ENCODE data around the gene WBP11. TPM values are rescaled to one million over a fixed set of nuclear protein-coding genes. Genes with fewer than 3 reads are reported as not detected.

Gene WBP11
- total and polyA plus RNA-seq, 2 of the 13 experiments (the other 11 are each of a cell fraction or from before 2014, with no cell fraction given), result 7.6 to 31.0 TPM

DNA sequence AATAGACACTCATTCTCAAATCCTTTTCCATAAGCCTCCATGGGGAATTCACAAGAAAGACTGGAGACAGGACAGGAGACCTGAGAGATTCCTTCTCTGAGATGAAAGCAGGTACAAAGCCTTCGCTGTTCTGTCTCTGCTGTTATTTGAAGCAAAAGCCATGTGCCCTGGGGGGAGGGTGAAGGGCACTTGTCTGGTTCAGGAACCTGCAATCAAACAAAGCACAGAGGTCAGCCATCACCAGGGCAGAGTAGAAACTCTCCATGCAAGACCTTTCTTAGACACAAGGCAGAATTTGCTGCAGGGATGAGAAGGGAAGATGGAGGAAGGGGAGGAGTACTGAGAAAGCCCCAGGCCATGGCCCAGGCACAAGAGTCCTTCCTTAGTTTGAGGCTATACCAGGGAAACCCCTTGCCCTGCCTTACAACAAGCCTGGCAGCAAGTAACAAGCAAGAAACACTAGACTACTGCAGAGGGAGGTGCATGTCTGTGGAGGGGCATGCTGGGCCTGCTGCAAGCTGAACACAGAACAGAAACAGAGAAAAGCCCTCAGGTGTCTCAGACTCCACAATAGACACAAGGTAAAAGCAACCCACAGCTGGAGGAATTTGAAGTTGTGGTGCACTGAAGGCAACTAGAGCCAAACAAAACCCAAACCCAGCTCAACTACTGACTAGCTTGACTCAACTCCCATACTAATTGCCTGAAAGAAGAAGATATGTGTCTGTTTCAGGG is 47.8 kb upstream of the WBP11 start (continued):
- TF ChIP-seq, protein P1, sequence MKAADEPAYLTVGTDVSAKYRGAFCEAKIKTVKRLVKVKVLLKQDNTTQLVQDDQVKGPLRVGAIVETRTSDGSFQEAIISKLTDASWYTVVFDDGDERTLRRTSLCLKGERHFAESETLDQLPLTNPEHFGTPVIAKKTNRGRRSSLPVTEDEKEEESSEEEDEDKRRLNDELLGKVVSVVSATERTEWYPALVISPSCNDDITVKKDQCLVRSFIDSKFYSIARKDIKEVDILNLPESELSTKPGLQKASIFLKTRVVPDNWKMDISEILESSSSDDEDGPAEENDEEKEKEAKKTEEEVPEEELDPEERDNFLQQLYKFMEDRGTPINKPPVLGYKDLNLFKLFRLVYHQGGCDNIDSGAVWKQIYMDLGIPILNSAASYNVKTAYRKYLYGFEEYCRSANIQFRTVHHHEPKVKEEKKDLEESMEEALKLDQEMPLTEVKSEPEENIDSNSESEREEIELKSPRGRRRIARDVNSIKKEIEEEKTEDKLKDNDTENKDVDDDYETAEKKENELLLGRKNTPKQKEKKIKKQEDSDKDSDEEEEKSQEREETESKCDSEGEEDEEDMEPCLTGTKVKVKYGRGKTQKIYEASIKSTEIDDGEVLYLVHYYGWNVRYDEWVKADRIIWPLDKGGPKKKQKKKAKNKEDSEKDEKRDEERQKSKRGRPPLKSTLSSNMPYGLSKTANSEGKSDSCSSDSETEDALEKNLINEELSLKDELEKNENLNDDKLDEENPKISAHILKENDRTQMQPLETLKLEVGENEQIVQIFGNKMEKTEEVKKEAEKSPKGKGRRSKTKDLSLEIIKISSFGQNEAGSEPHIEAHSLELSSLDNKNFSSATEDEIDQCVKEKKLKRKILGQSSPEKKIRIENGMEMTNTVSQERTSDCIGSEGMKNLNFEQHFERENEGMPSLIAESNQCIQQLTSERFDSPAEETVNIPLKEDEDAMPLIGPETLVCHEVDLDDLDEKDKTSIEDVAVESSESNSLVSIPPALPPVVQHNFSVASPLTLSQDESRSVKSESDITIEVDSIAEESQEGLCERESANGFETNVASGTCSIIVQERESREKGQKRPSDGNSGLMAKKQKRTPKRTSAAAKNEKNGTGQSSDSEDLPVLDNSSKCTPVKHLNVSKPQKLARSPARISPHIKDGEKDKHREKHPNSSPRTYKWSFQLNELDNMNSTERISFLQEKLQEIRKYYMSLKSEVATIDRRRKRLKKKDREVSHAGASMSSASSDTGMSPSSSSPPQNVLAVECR (CRISPR knock-in tag; IDR thresholded peaks at IDR 0.05; ENCODE audit: borderline replicate concordance), result no peak
- TF ChIP-seq, protein P2, sequence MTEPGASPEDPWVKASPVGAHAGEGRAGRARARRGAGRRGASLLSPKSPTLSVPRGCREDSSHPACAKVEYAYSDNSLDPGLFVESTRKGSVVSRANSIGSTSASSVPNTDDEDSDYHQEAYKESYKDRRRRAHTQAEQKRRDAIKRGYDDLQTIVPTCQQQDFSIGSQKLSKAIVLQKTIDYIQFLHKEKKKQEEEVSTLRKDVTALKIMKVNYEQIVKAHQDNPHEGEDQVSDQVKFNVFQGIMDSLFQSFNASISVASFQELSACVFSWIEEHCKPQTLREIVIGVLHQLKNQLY (CRISPR knock-in tag; IDR thresholded peaks at IDR 0.05), result no peak
- TF ChIP-seq, protein P3, sequence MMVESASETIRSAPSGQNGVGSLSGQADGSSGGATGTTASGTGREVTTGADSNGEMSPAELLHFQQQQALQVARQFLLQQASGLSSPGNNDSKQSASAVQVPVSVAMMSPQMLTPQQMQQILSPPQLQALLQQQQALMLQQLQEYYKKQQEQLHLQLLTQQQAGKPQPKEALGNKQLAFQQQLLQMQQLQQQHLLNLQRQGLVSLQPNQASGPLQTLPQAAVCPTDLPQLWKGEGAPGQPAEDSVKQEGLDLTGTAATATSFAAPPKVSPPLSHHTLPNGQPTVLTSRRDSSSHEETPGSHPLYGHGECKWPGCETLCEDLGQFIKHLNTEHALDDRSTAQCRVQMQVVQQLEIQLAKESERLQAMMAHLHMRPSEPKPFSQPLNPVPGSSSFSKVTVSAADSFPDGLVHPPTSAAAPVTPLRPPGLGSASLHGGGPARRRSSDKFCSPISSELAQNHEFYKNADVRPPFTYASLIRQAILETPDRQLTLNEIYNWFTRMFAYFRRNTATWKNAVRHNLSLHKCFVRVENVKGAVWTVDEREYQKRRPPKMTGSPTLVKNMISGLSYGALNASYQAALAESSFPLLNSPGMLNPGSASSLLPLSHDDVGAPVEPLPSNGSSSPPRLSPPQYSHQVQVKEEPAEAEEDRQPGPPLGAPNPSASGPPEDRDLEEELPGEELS (CRISPR knock-in tag; IDR thresholded peaks at IDR 0.05), result no peak
- TF ChIP-seq, protein P4, sequence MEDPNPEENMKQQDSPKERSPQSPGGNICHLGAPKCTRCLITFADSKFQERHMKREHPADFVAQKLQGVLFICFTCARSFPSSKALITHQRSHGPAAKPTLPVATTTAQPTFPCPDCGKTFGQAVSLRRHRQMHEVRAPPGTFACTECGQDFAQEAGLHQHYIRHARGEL (CRISPR knock-in tag; IDR thresholded peaks at IDR 0.05), result no peak
- TF ChIP-seq HNF4G (IDR thresholded peaks at IDR 0.05; ENCODE audit: borderline replicate concordance, low read depth, low read length) (no peak), HNF4G (CRISPR knock-in tag; IDR thresholded peaks at IDR 0.05; ENCODE audit: borderline replicate concordance, low read depth) (no peak)
